DMS79 (cell line): ENCODE measurements around the gene SND1.

Experiments
- DNase-seq: peaks from one replicate; lab custom pipeline; 2025; lab: John Stamatoyannopoulos, UW

Gene SND1

DNA sequence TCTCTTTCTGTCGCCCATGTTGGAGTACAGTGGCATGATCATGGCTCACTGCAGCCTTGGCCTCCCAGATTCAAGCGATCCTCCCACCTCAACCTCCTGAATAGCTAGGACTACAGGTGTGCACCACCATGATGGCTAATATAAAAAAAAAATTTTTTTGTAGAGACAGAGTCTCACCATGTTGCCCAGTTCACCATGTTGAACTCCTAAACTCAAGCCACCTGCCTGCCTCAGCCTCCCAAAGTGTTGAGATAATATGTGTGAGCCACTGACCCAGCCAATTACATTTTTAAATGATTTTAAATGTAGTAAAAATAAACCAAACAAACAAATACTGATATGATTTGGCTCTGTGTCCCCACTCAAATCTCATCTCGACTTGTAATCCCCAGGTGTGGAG lies 487.4 kb downstream of the SND1 start:
- DNase-seq: no peak

- DNase-seq: no peak
Observed at GRCh38 chr7:128141683-128142195, 489.7 kb downstream of the SND1 start.
